Psoas muscle (tissue), 8 donors: Measurements from ENCODE around the gene NMT1. TPM values are rescaled to one million over a fixed set of nuclear protein-coding genes. Genes with fewer than 3 reads are reported as not detected.
A peak's percentile ranks its signal among the peaks of the same experiment; 100 is the strongest.

Source experiments
- ATAC-seq, 4 donors: fragments of 200-7000 bp; cut with Tn5 transposase; one replicate each; pipeline ENCODE4 v1.9.1; 2020; ENCODE audit warnings: moderate library complexity in 3 of 4, mild to moderate bottlenecking in 2 of 4
- DNase-seq, 2 donors: peaks; one replicate each; pipeline ENCODE4 v3.0.0-alpha.2; 2020
- H3K27ac ChIP-seq: fragments of 200-600 bp; one replicate; pipeline ENCODE4 v1.8.0; 2022
- H3K27me3 ChIP-seq, 3 donors: fragments of 200-600 bp in 1 of 3; one replicate each; pipeline versions ENCODE4 v1.6.1 to v1.8.0; 2013 to 2022; ENCODE audit warnings: low read length in 2 of 3, mild to moderate bottlenecking in 2 of 3, moderate library complexity in 1 of 3; ENCODE audit not compliant: insufficient read depth in 3 of 3
- H3K36me3 ChIP-seq, 2 donors: fragments of 200-600 bp in 1 of 2; one replicate each; pipeline versions ENCODE4 v1.6.1 to v1.8.0; 2013 to 2022; ENCODE audit warnings: low read depth in 1 of 2, mild to moderate bottlenecking in 1 of 2, moderate library complexity in 1 of 2; ENCODE audit not compliant: insufficient read depth in 1 of 2
- H3K4me1 ChIP-seq: fragments of 200-600 bp; one replicate; pipeline ENCODE4 v1.8.0; 2022
- H3K4me3 ChIP-seq: fragments of 200-600 bp; one replicate; pipeline ENCODE4 v1.8.0; 2022; ENCODE audit warnings: mild to moderate bottlenecking
- H3K9me3 ChIP-seq: fragments of 200-600 bp; one replicate; pipeline ENCODE4 v1.8.0; 2022
- CTCF ChIP-seq: fragments of 200-600 bp; IDR thresholded peaks from one replicate; pipeline ENCODE4 v1.8.0; 2022; ENCODE audit warnings: antibody characterized with exemption
- WGBS, 3 donors: extraction: QIAGEN DNeasy Blood & Tissue Kit; methylation state at CpG; one replicate each; pipeline versions ENCODE4 v1.1.6 to v1.1.7; 2013; 5-methylcytosine and 5-hydroxymethylcytosine counted together
- intact Hi-C, 2 donors: fragments of 100-400 bp; cut with DNase I; formaldehyde crosslinking; loops; one replicate each; pipeline versions ENCODE4 v1.11.0 to v1.14.2; 2022
- polyA plus RNA-seq, 3 donors: library from polyadenylated mRNA; stranded (reverse); fragments of 200-250 nt; gene quantifications; one replicate each; pipeline ENCODE4 v1.2.3, GENCODE V29; 2013
- total RNA-seq, 4 donors: library from RNA; stranded (reverse); fragmentation: NEBNext Ultra II Directional in 2 of 4; extraction: Animal tissue kit (Norgen Biotek cat#: 25700) in 2 of 4; gene quantifications; one replicate each; pipeline versions ENCODE4 v1.2.1 to v1.2.4, GENCODE V29; 2021 to 2023
- donor health status: healthy with polysubstance abuse.
- donor health status: DM: no; HTN: no; CAD: no; lungs with moderate emphysema.
- donor health status: Bipolar disorder and iron deficiency.
- donor health status: healthy.
- donor health status: DM: yes; HTN: yes; CAD: no.
- donor health status: DM: no; HTN: no; CAD: no.
- donor health status: DM: no; HTN: no; CAD: no.
- donor health status: DM: yes; HTN: yes; CAD: no.

Gene NMT1
- total and polyA plus RNA-seq, 7 donors: 58.0 to 164 (median 79.7) TPM

- DNase-seq: peak in 1 of 2 donors; percentile 45
- TF ChIP-seq CTCF: no peak
- intact Hi-C loops: loop anchor here (2.0 to 10.0 kb wide), 7 partner anchors 33 to 355 kb away; partner anchors contain the start of gene DCAKD (in 1 of the 2)
- Histone ChIP-seq H3K4me1 (peaks cover 50% of the 10 kb centered on the region), H3K36me3 (no peaks in the 10 kb centered on the region), H3K27ac (peak overlapping the region; percentile 91), H3K27me3 (no peaks in the 10 kb centered on the region), H3K9me3 (no peaks in the 10 kb centered on the region), H3K4me3 (no peak overlapping the region)
- 38 to 58% (median 42%) methylated on average over 13 of the region's 13 CpGs for WGBS, 3 donors
- peak; percentile 21 to 68 (median 44) for ATAC-seq
Measured at GRCh38 chr17:45129940-45130680, 69.0 kb downstream of the NMT1 start.

GRCh38 chr17:45130681-45131615 is 69.8 kb downstream of the NMT1 start:
- H3K4me3 ChIP-seq: peak overlapping the region; percentile 88
- H3K27ac ChIP-seq: peak overlapping the region; percentile 91
- no peak for ATAC-seq
- no peaks in the 10 kb centered on the region for H3K27me3 ChIP-seq
- H3K4me1 ChIP-seq: peaks cover 50% of the 10 kb centered on the region
- no peak for DNase-seq
- 52 to 70% (median 56%) methylated on average over 17 of the region's 17 CpGs for WGBS, 3 donors
- no peaks in the 10 kb centered on the region for H3K9me3 ChIP-seq
- no peak for TF ChIP-seq CTCF
- no peaks in the 10 kb centered on the region for H3K36me3 ChIP-seq
- intact Hi-C loops: loop anchor here (2.0 to 10.0 kb wide), 7 partner anchors 34 to 356 kb away; partner anchors contain the start of gene DCAKD (in 1 of the 2)

GRCh38 chr17:45131616-45132319 is 70.7 kb downstream of the NMT1 start:
- 7 to 10% (median 8%) methylated on average over 37 to 46 of the region's 46 CpGs for WGBS, 3 donors
- Histone ChIP-seq H3K4me3 (peak overlapping the region; percentile 88), H3K4me1 (peaks cover 48% of the 10 kb centered on the region), H3K9me3 (no peaks in the 10 kb centered on the region), H3K27me3 (no peaks in the 10 kb centered on the region), H3K27ac (peak overlapping the region; percentile 91), H3K36me3 (no peaks in the 10 kb centered on the region)
- peak; percentile 89 for TF ChIP-seq CTCF
- DNase-seq (peak; percentile 74 to 79), ATAC-seq (no peak)
- intact Hi-C loops: loop anchor here (2.0 to 10.0 kb wide), 8 partner anchors 34 to 357 kb away; partner anchors contain the start of gene DCAKD (in 1 of the 2)

- intact Hi-C loops: loop anchor here (2.0 to 10.0 kb wide), 7 partner anchors 35 to 357 kb away; partner anchors contain the start of gene DCAKD (in 1 of the 2)
Measured at GRCh38 chr17:45132320-45132571, 71.1 kb downstream of the NMT1 start, which contains the start of gene PLCD3. Gene PLCD3 (minus strand): TSS chr17:45132515. CDS start chr17:45132410, 105 bp downstream.

More at GRCh38 chr17:45132320-45132571, 71.1 kb downstream of the NMT1 start, which contains the start of gene PLCD3:
- 0 to 2% (median 1%) methylated on average over 19 to 36 of the region's 36 CpGs for WGBS, 3 donors
- TF ChIP-seq CTCF: no peak
- Histone ChIP-seq H3K27ac (peak within 1 kb of the TSS; percentile 91), H3K4me3 (peak within 1 kb of the TSS; percentile 88), H3K4me1 (peaks cover 43% of the 10 kb centered on the region), H3K27me3 (no peaks in the 10 kb centered on the region), H3K9me3 (no peaks in the 10 kb centered on the region), H3K36me3 (no peaks in the 10 kb centered on the region)
- no peak for DNase-seq
- no peak for ATAC-seq
